Activated naive CD4-positive, alpha-beta T cell treated with anti-CD3 and anti-CD28 coated beads for 36 hours (primary cell): Measurements from ENCODE around the gene TMEM50A. TPM values are rescaled to one million over a fixed set of nuclear protein-coding genes. Genes with fewer than 3 reads are reported as not detected.
"Not testable (repeated sequence)": the region's sequence is repeated elsewhere in the genome, so short reads cannot be mapped to it uniquely, and the experiment has no call there.

ENCODE experiments used
- CTCF ChIA-PET: fragments of 350-600 bp; sonication (Branson Sonifier 250); formaldehyde crosslinking; loops from one replicate; lab custom pipeline; 2021; ENCODE audit warnings: antibody characterized with exemption; lab: Charles Lee
- DNase-seq: peaks from one replicate; pipeline ENCODE4 v3.0.0-alpha.2; 2020
- H3K27ac Mint-ChIP-seq: one replicate; pipeline ENCODE4 v1.8.0; 2021; ENCODE audit warnings: mild to moderate bottlenecking, mixed read lengths
- H3K27me3 Mint-ChIP-seq: one replicate; pipeline ENCODE4 v1.8.0; 2021; ENCODE audit warnings: low read depth, mixed read lengths
- H3K36me3 Mint-ChIP-seq: one replicate; pipeline ENCODE4 v1.8.0; 2021; ENCODE audit warnings: low read depth, mixed read lengths
- H3K4me1 Mint-ChIP-seq: one replicate; pipeline ENCODE4 v1.8.0; 2021; ENCODE audit warnings: low read depth, mixed read lengths
- H3K4me3 Mint-ChIP-seq: one replicate; pipeline ENCODE4 v1.8.0; 2021; ENCODE audit warnings: mild to moderate bottlenecking, moderate library complexity, mixed read lengths
- H3K9me3 Mint-ChIP-seq: one replicate; pipeline ENCODE4 v1.8.0; 2021; ENCODE audit warnings: mixed read lengths
- intact Hi-C: fragments of 100-400 bp; cut with micrococcal nuclease; formaldehyde crosslinking; loops from one replicate; pipeline ENCODE4 v1.15.1; 2023
- total RNA-seq, 2 experiments: library from RNA; stranded (reverse); gene quantifications; one replicate each; pipeline ENCODE4 v1.2.3, GENCODE V29; 2021

The TMEM50A gene
- total RNA-seq, result 10 to 100 TPM; 96.2 to 98.3 TPM

DNA sequence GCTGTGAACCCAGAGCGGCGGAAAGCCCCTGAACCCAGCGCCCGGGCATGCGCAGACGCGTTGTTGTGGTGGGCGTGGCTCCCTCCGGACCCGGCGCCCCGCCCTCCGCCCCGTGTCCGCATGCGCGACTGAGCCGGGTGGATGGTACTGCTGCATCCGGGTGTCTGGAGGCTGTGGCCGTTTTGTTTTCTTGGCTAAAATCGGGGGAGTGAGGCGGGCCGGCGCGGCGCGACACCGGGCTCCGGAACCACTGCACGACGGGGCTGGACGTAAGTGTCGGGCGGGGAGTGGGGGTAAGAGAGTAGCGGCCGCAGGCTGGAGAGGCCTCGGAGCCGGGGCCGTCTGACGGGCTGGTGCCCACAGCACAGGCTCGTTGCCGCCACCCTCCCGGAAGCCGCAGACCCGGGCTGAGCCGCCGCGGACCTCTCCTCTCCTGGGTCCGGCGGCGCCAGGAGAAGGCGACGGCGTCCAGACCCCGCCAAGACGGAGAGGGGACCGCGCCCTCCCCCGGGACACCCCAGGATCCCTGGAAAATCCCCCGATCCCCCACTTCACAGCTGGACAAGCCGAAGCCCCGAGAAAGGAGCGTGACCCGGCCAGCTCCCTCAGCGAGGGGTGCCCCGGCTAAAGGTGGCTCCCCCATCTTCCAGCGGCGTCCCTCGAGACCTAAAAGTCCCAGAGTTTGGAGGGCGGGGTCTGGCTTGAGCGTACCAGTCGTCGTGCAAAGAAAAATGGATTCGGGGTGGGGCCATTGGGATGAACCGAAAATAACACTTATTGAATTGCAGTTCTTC lies at the start of gene TMEM50A:
Gene TMEM50A, plus strand, starts transcription at position 147 of the 794 bp plus-strand sequence. CDS start 2,153 bp downstream, outside the sequence.
- peak; percentile 91 for DNase-seq
- Mint-ChIP-seq H3K4me1 (peaks cover 28% of the 10 kb centered on the region), H3K9me3 (no peaks in the 10 kb centered on the region), H3K27me3 (no peaks in the 10 kb centered on the region), H3K4me3 (peak within 1 kb of the TSS; percentile 93), H3K27ac (peak within 1 kb of the TSS; percentile 93), H3K36me3 (peaks cover 4% of the 10 kb centered on the region)
- intact Hi-C loops, result loop anchor here (2.0 to 5.0 kb wide), 3 partner anchors 91 to 306 kb away; partner anchors contain the start of genes MACO1 and RSRP1
- CTCF ChIA-PET, result interaction anchor here (1.7 kb wide), 1 partner anchor 11 kb away, joined by 5 read pairs; no protein-coding TSS in a partner anchor

DNA sequence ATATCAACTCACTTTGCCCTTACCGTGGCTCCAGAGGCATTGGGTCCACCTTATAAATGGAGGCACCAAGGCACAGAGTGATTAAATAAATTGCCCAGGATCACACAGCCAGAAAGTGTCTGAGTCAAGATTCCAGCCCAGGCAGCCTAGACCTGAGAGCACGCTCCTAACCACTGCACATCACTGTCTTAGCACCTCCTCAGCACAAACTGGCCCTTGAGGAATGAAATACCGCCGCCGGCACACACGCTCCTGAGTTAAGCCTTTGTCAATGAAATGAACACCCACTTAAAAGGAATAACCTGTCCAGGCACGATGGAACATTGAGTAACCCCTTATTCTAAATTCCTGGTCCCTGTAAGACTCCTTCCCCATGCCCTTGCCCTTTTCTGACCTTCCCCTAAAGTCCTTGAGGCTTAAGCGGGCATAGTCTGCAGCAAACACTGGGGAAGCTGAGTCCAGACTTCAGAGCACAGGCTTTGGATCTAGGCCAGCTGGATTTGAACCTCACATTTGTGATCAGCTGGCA lies 49.5 kb upstream of the TMEM50A start:
- CTCF ChIA-PET, H3K27ac Mint-ChIP-seq, H3K27me3 Mint-ChIP-seq, H3K9me3 Mint-ChIP-seq, H3K4me3 Mint-ChIP-seq, H3K36me3 Mint-ChIP-seq, DNase-seq, intact Hi-C loops, H3K4me1 Mint-ChIP-seq: not testable (repeated sequence)

DNA sequence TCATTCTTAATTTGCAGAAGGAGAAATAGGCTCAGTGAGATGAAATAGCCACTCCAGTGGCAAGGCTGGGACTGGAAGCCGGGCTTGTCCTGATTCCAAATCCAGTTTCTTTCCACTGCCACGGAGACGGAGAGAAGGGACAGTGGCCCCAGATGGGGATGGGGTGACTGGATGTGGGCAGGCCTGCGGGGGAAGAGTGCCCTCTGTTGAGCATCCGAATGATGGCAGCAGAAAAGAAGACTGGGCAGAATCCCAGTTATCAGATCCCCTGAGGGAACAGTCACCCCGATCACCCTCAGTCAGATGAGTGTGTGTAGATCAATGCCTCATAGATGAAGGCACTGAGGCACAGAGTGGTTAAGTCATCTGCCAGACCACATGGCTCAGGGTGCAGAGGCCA lies 48.1 kb upstream of the TMEM50A start:
- DNase-seq, H3K9me3 Mint-ChIP-seq, CTCF ChIA-PET, H3K4me3 Mint-ChIP-seq, intact Hi-C loops, H3K36me3 Mint-ChIP-seq, H3K27me3 Mint-ChIP-seq, H3K4me1 Mint-ChIP-seq, H3K27ac Mint-ChIP-seq: not testable (repeated sequence)

DNA sequence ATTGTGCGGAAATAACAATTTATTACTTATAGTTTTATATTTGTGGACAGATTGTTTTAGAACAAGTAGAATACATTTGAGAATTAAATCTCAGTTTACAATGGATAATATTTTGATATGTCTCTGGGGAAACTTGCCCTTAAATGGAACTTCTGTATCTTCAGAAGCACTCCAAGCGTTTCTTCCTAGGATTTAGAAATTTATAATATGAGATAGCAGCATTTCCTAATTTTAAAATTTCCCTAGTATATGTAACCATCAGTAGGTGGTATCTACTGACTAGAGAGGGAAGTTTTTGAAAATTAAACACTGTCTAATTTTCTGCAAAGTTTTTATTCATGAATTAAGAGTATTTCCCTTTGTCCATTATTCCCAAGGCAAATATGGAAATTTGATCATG lies 44.7 kb upstream of the TMEM50A start:
- intact Hi-C loops, H3K4me3 Mint-ChIP-seq, H3K9me3 Mint-ChIP-seq, H3K4me1 Mint-ChIP-seq, CTCF ChIA-PET, H3K36me3 Mint-ChIP-seq, DNase-seq, H3K27ac Mint-ChIP-seq, H3K27me3 Mint-ChIP-seq: not testable (repeated sequence)

DNA sequence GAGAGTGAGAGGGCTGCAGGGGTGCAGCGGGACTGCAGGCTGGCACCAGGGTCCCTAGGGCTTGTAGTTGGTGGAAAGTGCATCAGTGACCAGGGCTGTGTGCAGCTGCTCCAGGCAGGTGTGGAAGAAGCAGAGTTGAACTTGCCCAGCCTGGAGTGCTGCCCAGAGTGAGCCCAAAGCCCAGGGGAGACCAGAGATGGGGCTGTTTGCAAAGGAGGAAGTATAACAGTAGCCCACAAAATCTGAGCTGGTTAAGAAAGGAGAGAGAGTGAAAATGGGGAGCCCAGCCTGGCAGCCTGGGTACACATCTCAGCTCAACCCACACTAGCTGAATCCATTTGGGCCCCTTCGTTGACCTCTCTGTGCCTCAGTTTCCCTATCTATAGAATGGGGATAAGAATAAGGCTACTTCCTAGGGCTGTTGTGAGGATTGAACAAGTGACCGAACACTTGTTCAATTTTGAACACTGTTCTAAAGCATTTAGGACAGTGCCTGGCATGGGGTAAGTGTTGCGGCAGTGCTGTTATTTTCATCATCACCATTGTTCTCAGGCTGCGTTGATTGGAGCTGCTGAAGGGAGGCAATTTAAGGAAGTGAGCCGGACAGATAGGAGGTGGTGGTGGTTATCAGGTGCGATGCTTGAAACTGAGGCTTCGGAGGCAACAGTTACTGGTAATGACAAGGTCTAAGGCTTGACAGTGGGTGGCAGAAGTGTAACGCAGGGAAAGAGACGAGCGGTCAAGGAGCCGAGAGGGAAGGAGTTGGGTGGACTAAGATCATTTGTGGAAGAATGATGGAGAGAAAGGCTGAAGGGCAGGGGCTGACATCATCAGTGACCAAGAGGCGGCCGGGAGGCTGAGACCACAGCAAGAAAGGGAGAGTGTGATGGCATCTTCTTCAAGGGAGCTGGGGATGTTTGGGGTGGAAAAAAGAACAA lies 43.0 kb upstream of the TMEM50A start:
- H3K4me1 Mint-ChIP-seq, H3K27ac Mint-ChIP-seq, H3K4me3 Mint-ChIP-seq, intact Hi-C loops, H3K36me3 Mint-ChIP-seq, H3K27me3 Mint-ChIP-seq, CTCF ChIA-PET, DNase-seq, H3K9me3 Mint-ChIP-seq: not testable (repeated sequence)

DNA sequence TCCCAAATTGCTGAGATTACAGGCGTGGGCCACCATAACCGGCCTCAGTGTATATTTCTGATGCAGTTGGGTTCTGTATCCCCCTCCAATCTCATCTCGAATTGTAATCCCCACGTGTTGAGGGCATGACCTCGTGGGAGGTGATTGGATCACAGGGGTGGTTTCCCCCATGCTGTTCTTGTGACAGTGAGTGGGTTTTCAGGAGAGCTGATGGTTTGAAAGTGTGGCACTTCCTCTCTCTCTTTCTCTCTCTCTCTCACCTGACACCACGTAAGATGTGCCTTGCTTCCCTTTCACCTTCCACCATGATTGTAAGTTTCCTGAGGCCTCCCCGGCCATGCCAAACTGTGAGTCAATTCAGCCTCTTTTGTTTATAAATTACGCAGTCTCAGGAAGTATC lies 41.6 kb upstream of the TMEM50A start:
- intact Hi-C loops, CTCF ChIA-PET, H3K36me3 Mint-ChIP-seq, H3K4me1 Mint-ChIP-seq, H3K27me3 Mint-ChIP-seq, H3K4me3 Mint-ChIP-seq, H3K9me3 Mint-ChIP-seq, DNase-seq, H3K27ac Mint-ChIP-seq: not testable (repeated sequence)

DNA sequence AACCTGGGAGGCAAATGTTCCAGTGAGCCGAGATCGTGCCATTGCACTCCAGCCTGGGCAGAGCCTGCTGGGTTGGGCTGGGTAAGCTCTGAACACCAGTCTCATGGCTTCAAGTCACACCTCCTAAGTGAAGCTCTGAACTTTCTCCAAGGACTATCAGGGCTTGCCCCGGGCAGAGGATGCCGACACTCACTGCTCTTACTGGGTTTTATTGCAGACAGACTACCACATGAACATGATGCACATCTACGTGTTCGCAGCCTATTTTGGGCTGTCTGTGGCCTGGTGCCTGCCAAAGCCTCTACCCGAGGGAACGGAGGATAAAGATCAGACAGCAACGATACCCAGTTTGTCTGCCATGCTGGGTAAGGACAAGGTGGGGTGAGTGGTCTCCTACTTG lies 37.4 kb upstream of the TMEM50A start:
- intact Hi-C loops, H3K9me3 Mint-ChIP-seq, H3K27ac Mint-ChIP-seq, H3K36me3 Mint-ChIP-seq, H3K4me1 Mint-ChIP-seq, DNase-seq, CTCF ChIA-PET, H3K4me3 Mint-ChIP-seq, H3K27me3 Mint-ChIP-seq: not testable (repeated sequence)

DNA sequence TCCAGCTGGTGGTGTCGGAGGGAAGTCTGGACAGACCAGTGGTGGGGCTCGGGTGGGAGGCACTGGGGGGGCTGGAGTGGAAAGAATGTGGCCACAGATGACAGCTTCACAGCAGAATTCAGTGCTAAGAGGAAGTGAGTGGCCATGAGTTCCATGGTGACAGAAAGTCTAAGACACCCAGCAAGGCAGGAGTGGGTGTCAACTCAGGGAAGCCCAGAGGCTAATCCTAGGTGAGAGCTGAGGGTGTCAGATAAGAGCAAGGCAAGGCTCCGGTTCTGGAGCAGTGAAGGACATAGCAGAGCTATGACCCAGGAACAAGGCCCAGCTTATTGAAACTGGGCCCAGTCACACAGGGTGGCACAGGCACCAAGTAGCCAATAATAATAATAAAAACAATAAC lies 35.8 kb upstream of the TMEM50A start:
- CTCF ChIA-PET, H3K4me3 Mint-ChIP-seq, H3K36me3 Mint-ChIP-seq, H3K27me3 Mint-ChIP-seq, H3K4me1 Mint-ChIP-seq, H3K27ac Mint-ChIP-seq, intact Hi-C loops, H3K9me3 Mint-ChIP-seq, DNase-seq: not testable (repeated sequence)

DNA sequence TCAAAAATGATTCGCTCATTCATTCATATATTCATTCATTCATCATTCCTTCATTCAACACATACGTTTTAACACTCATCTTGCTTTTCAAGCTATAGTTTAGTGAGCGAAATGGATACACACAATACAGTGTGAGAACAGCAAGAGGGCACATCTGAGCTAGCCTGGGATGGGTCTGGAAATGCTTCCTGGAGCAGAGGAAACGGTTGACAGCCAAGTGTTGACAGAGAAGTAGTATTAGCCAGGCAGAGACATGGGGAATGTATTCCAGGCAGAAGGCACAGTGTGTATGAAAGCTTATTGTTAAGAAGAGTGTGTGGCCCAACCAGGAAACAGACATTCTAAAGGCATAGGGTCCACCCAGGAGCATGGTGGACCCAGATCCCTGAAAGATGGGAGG lies 33.2 kb upstream of the TMEM50A start:
- not testable (repeated sequence) for H3K27me3 Mint-ChIP-seq, H3K4me1 Mint-ChIP-seq

DNA sequence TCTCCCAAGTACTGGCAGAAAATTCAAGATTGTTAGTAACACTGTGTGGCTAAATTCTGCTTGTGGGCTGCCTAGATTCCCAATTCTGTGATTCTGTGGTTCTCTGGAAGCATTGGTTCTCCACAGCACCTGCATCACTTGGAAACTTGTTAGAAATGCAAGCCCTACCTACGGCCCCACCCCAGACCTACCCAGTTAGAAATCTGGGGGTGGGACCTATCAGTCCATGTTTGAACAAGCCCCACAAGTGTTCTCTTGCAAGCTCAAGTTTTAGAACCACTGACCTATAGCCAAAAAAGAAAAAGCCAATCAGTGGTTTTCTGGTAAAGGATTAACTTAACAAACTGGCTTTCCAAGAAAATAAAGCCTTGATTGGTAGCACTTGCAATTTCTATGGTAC lies 30.0 kb upstream of the TMEM50A start:
- H3K4me1 Mint-ChIP-seq, H3K27ac Mint-ChIP-seq, DNase-seq, H3K4me3 Mint-ChIP-seq, CTCF ChIA-PET, H3K27me3 Mint-ChIP-seq, H3K9me3 Mint-ChIP-seq, H3K36me3 Mint-ChIP-seq, intact Hi-C loops: not testable (repeated sequence)

More for the DNA sequence above, 33.2 kb upstream of the TMEM50A start:
- H3K36me3 Mint-ChIP-seq, H3K9me3 Mint-ChIP-seq, H3K27ac Mint-ChIP-seq, H3K4me3 Mint-ChIP-seq, intact Hi-C loops, DNase-seq, CTCF ChIA-PET: not testable (repeated sequence)

DNA sequence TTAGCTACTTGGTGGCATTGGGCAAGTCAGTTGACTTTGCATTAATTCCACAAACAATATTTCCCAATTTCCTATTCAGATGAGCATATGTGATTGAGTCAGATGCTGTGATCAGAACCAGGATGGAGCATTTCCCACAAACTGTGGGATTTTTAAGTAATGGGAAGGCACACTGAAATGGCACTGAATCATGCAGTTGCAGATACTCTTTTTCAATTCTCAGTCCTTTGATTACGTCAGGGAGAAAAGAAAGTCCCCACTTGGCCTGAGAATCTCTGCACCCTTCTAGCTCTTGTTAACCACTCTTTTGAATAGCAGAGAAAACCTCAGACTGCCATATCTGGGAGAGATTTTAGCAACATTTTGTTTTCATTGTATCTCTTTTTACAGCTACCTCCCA lies 29.0 kb upstream of the TMEM50A start:
- H3K36me3 Mint-ChIP-seq, H3K27me3 Mint-ChIP-seq, H3K4me1 Mint-ChIP-seq, H3K4me3 Mint-ChIP-seq, H3K9me3 Mint-ChIP-seq, intact Hi-C loops, DNase-seq, CTCF ChIA-PET, H3K27ac Mint-ChIP-seq: not testable (repeated sequence)

DNA sequence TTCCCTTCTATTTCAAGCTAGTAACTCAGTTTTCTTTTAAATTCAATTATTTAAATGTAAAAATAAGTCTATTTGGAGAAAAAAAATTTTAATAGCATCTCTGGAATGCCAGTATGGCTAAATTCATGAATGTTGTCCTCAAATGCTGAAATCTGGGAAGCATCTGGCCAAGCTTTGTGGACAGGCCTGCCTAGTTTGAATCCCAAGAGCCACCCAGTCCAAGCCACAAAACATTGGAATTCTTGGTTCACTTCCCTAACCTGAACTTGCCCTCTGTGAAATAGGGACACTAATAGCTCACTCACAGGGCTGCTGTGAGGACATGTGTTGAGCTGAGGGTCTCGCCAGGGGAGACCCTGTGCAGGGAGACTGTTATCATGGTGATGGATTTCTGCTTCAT lies 28.6 kb upstream of the TMEM50A start:
- H3K4me1 Mint-ChIP-seq, H3K36me3 Mint-ChIP-seq, H3K27ac Mint-ChIP-seq, CTCF ChIA-PET, intact Hi-C loops, H3K27me3 Mint-ChIP-seq, H3K4me3 Mint-ChIP-seq, DNase-seq, H3K9me3 Mint-ChIP-seq: not testable (repeated sequence)
